CD4-positive, alpha-beta T cell treated with Interleukin-4 for 4 hours (primary cell): ENCODE data around the gene POLR3GL.
"Not testable (repeated sequence)": the region's sequence is repeated elsewhere in the genome, so short reads cannot be mapped to it uniquely, and the experiment has no call there.

ENCODE experiments used
- DNase-seq: peaks from one replicate; pipeline ENCODE4 v3.0.0-alpha.2; 2020

Gene POLR3GL

GRCh38 chr1:146021622-146022402, 57.3 kb downstream of the POLR3GL start, which contains the start of gene HJV:
TSS of gene HJV (minus strand) at chr1:146021735. CDS start at chr1:146020231, 1,504 bp downstream.
- DNase-seq = no peak

- no peak for DNase-seq
These were observed 58.1 kb downstream of the POLR3GL start for GRCh38 chr1:146022403-146023127.

GRCh38 chr1:146025787-146026495, 61.5 kb downstream of the POLR3GL start:
- not testable (repeated sequence) for DNase-seq

- DNase-seq = not testable (repeated sequence)
These were observed 62.2 kb downstream of the POLR3GL start for GRCh38 chr1:146026650-146027049.
